Left ventricle myocardium inferior (tissue), 1 donor: ENCODE results near the gene YPEL4. TPM values are rescaled to one million over a fixed set of nuclear protein-coding genes. Genes with fewer than 3 reads are reported as not detected.
"Not testable (repeated sequence)": the region's sequence is repeated elsewhere in the genome, so short reads cannot be mapped to it uniquely, and the experiment has no call there.

Experiments
- DNase-seq: peaks from one replicate; pipeline ENCODE4 v3.0.0-alpha.2; 2020
- H3K27ac ChIP-seq: fragments of 200-600 bp; replicated peaks from 2 replicates; pipeline ENCODE4 v1.8.0; 2021
- H3K27me3 ChIP-seq: fragments of 200-600 bp; 2 replicates; pipeline ENCODE4 v1.8.0; 2021; ENCODE audit warnings: low read depth
- H3K36me3 ChIP-seq: fragments of 200-600 bp; 2 replicates; pipeline ENCODE4 v1.8.0; 2021
- H3K4me1 ChIP-seq: fragments of 200-600 bp; 2 replicates; pipeline ENCODE4 v1.8.0; 2021
- H3K4me3 ChIP-seq: fragments of 200-600 bp; 2 replicates; pipeline ENCODE4 v1.8.0; 2021; ENCODE audit warnings: mild to moderate bottlenecking, moderate library complexity
- H3K9me3 ChIP-seq: fragments of 200-600 bp; replicated peaks from 2 replicates; pipeline ENCODE4 v1.8.0; 2021
- CTCF ChIP-seq: fragments of 200-600 bp; IDR thresholded peaks from 2 replicates; pipeline ENCODE4 v1.8.0; 2021; ENCODE audit warnings: antibody characterized with exemption, mild to moderate bottlenecking, borderline replicate concordance
- intact Hi-C: fragments of 100-400 bp; cut with micrococcal nuclease; formaldehyde crosslinking; loops from one replicate; pipeline ENCODE4 v1.11.0; 2022
- total RNA-seq: library from RNA; stranded (reverse); fragmentation: NEBNext Ultra II Directional; extraction: Animal tissue kit (Norgen Biotek cat#: 25700); gene quantifications from one replicate; pipeline ENCODE4 v1.2.1, GENCODE V29; 2021
- donor health status: DM: no; HTN: yes; CAD: no; lungs with severe emphysema.

The YPEL4 gene
- total RNA-seq, 1 donor from 2014 or later: 0.55 TPM

- H3K27ac ChIP-seq: peak overlapping the region; percentile 92
- H3K4me1 ChIP-seq: peaks cover 23% of the 10 kb centered on the region
- no peak for TF ChIP-seq CTCF
- intact Hi-C loops: no loop called here
- no peaks in the 10 kb centered on the region for H3K9me3 ChIP-seq
- no peak for DNase-seq
- peaks cover 28% of the 10 kb centered on the region for H3K36me3 ChIP-seq
- H3K4me3 ChIP-seq: peak overlapping the region; percentile 83
- H3K27me3 ChIP-seq: peaks cover 8% of the 10 kb centered on the region
Observed at GRCh38 chr11:57656885-57657193, 7.1 kb upstream of the YPEL4 start.

GRCh38 chr11:57653163-57653562, 3.5 kb upstream of the YPEL4 start:
- peaks cover 29% of the 10 kb centered on the region for H3K4me1 ChIP-seq
- peaks cover 44% of the 10 kb centered on the region for H3K27me3 ChIP-seq
- no peak for DNase-seq
- peak overlapping the region; percentile 13 for H3K27ac ChIP-seq
- TF ChIP-seq CTCF: no peak
- H3K36me3 ChIP-seq: no peaks in the 10 kb centered on the region
- H3K4me3 ChIP-seq: no peak overlapping the region
- no peaks in the 10 kb centered on the region for H3K9me3 ChIP-seq
- intact Hi-C loops: no loop called here

- no peak for TF ChIP-seq CTCF
- H3K4me3 ChIP-seq: no peak overlapping the region
- no peaks in the 10 kb centered on the region for H3K9me3 ChIP-seq
- peaks cover 49% of the 10 kb centered on the region for H3K27me3 ChIP-seq
- intact Hi-C loops: no loop called here
- no peak for DNase-seq
- no peaks in the 10 kb centered on the region for H3K36me3 ChIP-seq
- H3K27ac ChIP-seq: peak overlapping the region; percentile 13
- peaks cover 29% of the 10 kb centered on the region for H3K4me1 ChIP-seq
Observed at GRCh38 chr11:57652662-57653061, 3.0 kb upstream of the YPEL4 start.

GRCh38 chr11:57652230-57652629, 2.5 kb upstream of the YPEL4 start:
- H3K27ac ChIP-seq, DNase-seq, intact Hi-C loops, H3K36me3 ChIP-seq, H3K4me3 ChIP-seq, H3K9me3 ChIP-seq: not testable (repeated sequence)
- Histone ChIP-seq H3K4me1 (peaks cover 33% of the 10 kb centered on the region), H3K27me3 (peaks cover 53% of the 10 kb centered on the region)

- no peak for TF ChIP-seq CTCF
- DNase-seq: no peak
- intact Hi-C loops: no loop called here
- peaks cover 34% of the 10 kb centered on the region for H3K4me1 ChIP-seq
- H3K9me3 ChIP-seq: no peaks in the 10 kb centered on the region
- H3K27ac ChIP-seq: no peak overlapping the region
- H3K36me3 ChIP-seq: no peaks in the 10 kb centered on the region
- no peak overlapping the region for H3K4me3 ChIP-seq
- peaks cover 62% of the 10 kb centered on the region for H3K27me3 ChIP-seq
Observed at GRCh38 chr11:57651408-57651807, 1.7 kb upstream of the YPEL4 start.

- H3K36me3 ChIP-seq: no peaks in the 10 kb centered on the region
- no peak overlapping the region for H3K27ac ChIP-seq
- H3K9me3 ChIP-seq: no peaks in the 10 kb centered on the region
- peaks cover 68% of the 10 kb centered on the region for H3K27me3 ChIP-seq
- H3K4me1 ChIP-seq: peaks cover 41% of the 10 kb centered on the region
- intact Hi-C loops: no loop called here
- no peak for DNase-seq
- TF ChIP-seq CTCF: no peak
- H3K4me3 ChIP-seq: no peak overlapping the region
Observed at GRCh38 chr11:57650739-57651090, 1.0 kb upstream of the YPEL4 start.
